Adrenal gland (tissue), 5 donors: ENCODE measurements around the gene CLTRN.

Source experiments
- POLR2A ChIP-seq, 2 donors: fragments of 450-650 bp; IDR thresholded peaks; one replicate each; pipeline ENCODE4 v1.6.1; 2017; ENCODE audit warnings: antibody characterized with exemption in 2 of 2, mild to moderate bottlenecking in 2 of 2, moderate library complexity in 1 of 2
- TF ChIP-seq, protein P1 (sequence below), 6 experiments: fragments of 450-650 bp in 4 of 6; fragments of 200-600 bp in 2 of 6; sonication (generic) in 1 of 6; IDR thresholded peaks; 1 replicate in 5 of 6; 2 replicates in 1 of 6; pipeline versions ENCODE4 v1.5.1 to v1.8.0; 2016 to 2021; ENCODE audit warnings: antibody characterized with exemption in 6 of 6, mild to moderate bottlenecking in 2 of 6, moderate library complexity in 1 of 6
- donor health status: DM: no; HTN: no; CAD: no.

DNA sequence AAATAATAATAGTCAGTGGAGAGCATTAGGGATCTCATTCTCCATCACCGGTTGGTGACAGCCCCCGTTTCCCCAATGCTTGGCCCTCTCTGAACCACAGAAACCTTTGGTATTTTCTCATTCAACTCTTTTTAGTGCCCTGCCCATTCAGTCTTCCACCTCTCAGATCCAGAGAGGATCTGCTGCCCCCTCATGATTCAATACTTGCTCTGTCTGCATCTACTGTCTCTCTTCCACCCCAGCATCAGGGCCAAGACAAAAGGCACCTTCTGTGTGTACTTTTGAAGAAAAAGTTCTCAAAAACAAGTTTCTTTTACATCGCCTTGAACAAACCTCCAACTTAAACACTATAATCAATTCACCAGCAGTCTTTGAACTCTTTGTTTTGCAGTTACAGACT is 19.3 kb downstream of the CLTRN start:
- TF ChIP-seq, protein P1, sequence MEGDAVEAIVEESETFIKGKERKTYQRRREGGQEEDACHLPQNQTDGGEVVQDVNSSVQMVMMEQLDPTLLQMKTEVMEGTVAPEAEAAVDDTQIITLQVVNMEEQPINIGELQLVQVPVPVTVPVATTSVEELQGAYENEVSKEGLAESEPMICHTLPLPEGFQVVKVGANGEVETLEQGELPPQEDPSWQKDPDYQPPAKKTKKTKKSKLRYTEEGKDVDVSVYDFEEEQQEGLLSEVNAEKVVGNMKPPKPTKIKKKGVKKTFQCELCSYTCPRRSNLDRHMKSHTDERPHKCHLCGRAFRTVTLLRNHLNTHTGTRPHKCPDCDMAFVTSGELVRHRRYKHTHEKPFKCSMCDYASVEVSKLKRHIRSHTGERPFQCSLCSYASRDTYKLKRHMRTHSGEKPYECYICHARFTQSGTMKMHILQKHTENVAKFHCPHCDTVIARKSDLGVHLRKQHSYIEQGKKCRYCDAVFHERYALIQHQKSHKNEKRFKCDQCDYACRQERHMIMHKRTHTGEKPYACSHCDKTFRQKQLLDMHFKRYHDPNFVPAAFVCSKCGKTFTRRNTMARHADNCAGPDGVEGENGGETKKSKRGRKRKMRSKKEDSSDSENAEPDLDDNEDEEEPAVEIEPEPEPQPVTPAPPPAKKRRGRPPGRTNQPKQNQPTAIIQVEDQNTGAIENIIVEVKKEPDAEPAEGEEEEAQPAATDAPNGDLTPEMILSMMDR (IDR thresholded peaks at IDR 0.05), result no peak
- no peak for TF ChIP-seq POLR2A (IDR thresholded peaks at IDR 0.05)
